Tibial artery (tissue), 4 donors: ENCODE data around the gene RFWD3.
"Not testable (repeated sequence)": the region's sequence is repeated elsewhere in the genome, so short reads cannot be mapped to it uniquely, and the experiment has no call there.

ENCODE experiments used
- DNase-seq, 2 donors: peaks; one replicate each; pipeline ENCODE4 v3.0.0-alpha.2; 2019
- H3K27ac ChIP-seq, 2 donors: fragments of 200-600 bp; sonication (generic) in 1 of 2; 1 replicate in 1 of 2; 2 replicates in 1 of 2; pipeline ENCODE4 v1.5.1; 2018 to 2019; ENCODE audit warnings: mild to moderate bottlenecking in 1 of 2
- H3K27me3 ChIP-seq, 2 donors: fragments of 200-600 bp; sonication (generic) in 1 of 2; one replicate each; pipeline versions ENCODE4 v1.5.1 to v1.6.0; 2016 to 2019
- H3K36me3 ChIP-seq, 3 donors: fragments of 200-600 bp; sonication (generic) in 2 of 3; one replicate each; pipeline ENCODE4 v1.5.1; 2016 to 2019; ENCODE audit warnings: mild to moderate bottlenecking in 2 of 3
- H3K4me1 ChIP-seq, 4 donors: fragments of 200-600 bp; sonication (generic) in 2 of 4; 1 replicate in 3 of 4; 2 replicates in 1 of 4; pipeline ENCODE4 v1.5.1; 2016 to 2019
- H3K4me3 ChIP-seq, 2 donors: fragments of 200-600 bp; sonication (generic) in 1 of 2; 1 replicate in 1 of 2; 2 replicates in 1 of 2; pipeline ENCODE4 v1.5.1; 2018 to 2019; ENCODE audit warnings: mild to moderate bottlenecking in 2 of 2
- H3K9me3 ChIP-seq, 3 donors: fragments of 200-600 bp; sonication (generic) in 1 of 3; one replicate each; pipeline ENCODE4 v1.5.1; 2016 to 2019
- intact Hi-C: fragments of 100-400 bp; cut with DNase I; formaldehyde crosslinking; loops from one replicate; pipeline ENCODE4 v1.15.0; 2023; ENCODE audit warnings: low total_unique reads
- TF ChIP-seq, protein P1 (sequence below), 2 experiments: fragments of 200-600 bp in 1 of 2; fragments of 450-650 bp in 1 of 2; IDR thresholded peaks; one replicate each; pipeline ENCODE4 v1.5.1; 2017 to 2019; ENCODE audit warnings: antibody characterized with exemption in 2 of 2, mild to moderate bottlenecking in 1 of 2, moderate library complexity in 1 of 2

The RFWD3 gene

DNA sequence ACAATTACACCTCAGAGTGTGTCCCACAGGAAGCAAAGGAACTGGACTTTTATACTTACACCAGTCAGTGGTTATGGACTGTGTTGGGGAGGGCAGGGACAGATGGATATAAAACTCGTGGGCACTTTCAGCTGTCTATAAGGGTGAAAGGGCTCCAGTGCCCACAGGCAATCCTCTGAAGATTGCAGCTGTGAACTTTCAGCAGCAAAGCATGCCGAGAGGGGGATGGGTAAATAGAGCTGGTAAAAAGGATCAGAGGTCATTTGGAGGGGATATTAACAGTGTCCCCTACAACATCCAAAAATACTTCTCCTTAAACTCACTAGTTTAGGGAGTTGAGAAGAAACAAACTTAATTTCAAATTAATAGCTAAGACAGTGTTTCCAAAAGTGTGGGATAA lies 13.3 kb upstream of the RFWD3 start:
- intact Hi-C loops: no loop called here
- H3K9me3 ChIP-seq: no peaks in the 10 kb centered on the region
- H3K27ac ChIP-seq: no peak overlapping the region
- no peak overlapping the region for H3K4me3 ChIP-seq
- TF ChIP-seq, protein P1, sequence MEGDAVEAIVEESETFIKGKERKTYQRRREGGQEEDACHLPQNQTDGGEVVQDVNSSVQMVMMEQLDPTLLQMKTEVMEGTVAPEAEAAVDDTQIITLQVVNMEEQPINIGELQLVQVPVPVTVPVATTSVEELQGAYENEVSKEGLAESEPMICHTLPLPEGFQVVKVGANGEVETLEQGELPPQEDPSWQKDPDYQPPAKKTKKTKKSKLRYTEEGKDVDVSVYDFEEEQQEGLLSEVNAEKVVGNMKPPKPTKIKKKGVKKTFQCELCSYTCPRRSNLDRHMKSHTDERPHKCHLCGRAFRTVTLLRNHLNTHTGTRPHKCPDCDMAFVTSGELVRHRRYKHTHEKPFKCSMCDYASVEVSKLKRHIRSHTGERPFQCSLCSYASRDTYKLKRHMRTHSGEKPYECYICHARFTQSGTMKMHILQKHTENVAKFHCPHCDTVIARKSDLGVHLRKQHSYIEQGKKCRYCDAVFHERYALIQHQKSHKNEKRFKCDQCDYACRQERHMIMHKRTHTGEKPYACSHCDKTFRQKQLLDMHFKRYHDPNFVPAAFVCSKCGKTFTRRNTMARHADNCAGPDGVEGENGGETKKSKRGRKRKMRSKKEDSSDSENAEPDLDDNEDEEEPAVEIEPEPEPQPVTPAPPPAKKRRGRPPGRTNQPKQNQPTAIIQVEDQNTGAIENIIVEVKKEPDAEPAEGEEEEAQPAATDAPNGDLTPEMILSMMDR (IDR thresholded peaks at IDR 0.05): no peak
- H3K4me1 ChIP-seq: no peaks in the 10 kb centered on the region
- DNase-seq: no peak
- peaks cover 4 to 37% (median 24%) of the 10 kb centered on the region in 3 donors for H3K36me3 ChIP-seq
- no peaks in the 10 kb centered on the region for H3K27me3 ChIP-seq

DNA sequence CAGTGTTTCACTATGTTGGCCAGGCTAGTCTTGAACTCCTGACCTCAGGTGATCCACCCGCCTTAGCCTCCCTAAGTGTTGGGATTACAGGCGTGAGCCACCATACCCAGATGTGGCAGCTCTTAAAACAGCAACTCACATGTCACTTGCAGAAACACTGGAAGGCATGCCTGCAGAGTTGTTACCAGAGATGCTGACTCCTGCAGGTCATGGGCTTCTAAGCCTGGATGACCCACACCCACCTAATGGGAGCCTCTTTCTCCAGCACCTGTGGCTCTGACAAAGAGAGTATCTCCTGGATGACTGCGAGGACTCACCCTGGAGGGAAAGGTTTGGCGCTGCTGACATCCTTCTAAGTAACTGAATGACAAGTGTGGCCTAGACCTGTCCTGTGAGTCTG lies 11.2 kb upstream of the RFWD3 start:
- intact Hi-C loops: no loop called here
- Histone ChIP-seq H3K27ac (no peak overlapping the region), H3K4me3 (no peak overlapping the region), H3K27me3 (no peaks in the 10 kb centered on the region), H3K36me3 (peaks cover 4 to 43% (median 29%) of the 10 kb centered on the region in 3 donors), H3K4me1 (no peaks in the 10 kb centered on the region), H3K9me3 (no peaks in the 10 kb centered on the region)
- no peak for DNase-seq
- TF ChIP-seq, protein P1 (IDR thresholded peaks at IDR 0.05): no peak

DNA sequence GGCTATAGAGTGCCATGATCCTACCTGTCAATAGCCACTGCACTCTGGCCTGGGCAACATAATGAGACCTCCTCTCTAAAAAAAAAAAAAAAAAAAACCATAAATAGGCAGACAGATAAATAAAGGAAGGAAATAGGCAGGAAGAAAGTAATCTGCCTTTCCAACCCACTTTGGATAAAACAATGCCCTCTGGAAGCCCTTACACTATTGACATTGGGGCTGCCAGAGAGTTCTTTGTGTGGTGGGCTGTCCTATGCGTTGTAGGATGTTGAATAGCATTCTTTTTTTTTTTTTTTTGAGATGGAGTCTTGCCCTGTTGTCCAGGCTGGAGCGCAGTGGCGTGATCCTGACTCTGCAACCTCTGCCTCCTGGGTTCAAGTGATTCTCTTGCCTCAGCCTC lies 7.2 kb upstream of the RFWD3 start:
- intact Hi-C loops: no loop called here
- H3K36me3 ChIP-seq: peaks cover 0 to 37% (median 27%) of the 10 kb centered on the region in 3 donors
- H3K27ac ChIP-seq: no peak overlapping the region
- H3K4me3 ChIP-seq: no peak overlapping the region
- TF ChIP-seq, protein P1 (IDR thresholded peaks at IDR 0.05): no peak
- no peaks in the 10 kb centered on the region for H3K9me3 ChIP-seq
- DNase-seq: no peak
- no peaks in the 10 kb centered on the region for H3K4me1 ChIP-seq
- H3K27me3 ChIP-seq: no peaks in the 10 kb centered on the region

DNA sequence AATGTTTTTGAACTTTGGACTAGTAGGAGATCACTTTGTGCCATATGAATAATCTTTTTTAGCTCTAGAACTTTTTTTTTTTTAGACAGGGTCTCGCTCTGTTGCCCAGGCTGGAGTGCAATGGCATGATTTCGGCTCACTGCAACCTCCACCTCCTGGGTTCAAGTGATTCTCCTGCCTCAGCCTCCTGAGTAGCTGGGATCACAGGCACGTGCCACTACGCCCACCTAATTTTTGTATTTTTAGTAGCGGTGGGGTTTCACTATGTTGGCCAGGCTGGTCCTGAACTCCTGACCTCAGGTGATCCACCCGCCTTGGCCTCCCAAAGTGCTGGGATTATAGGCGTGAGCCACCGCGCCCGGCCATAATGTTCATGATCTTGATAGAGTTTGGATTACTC lies 2.2 kb upstream of the RFWD3 start:
- H3K4me3 ChIP-seq, DNase-seq, intact Hi-C loops, H3K27me3 ChIP-seq, H3K27ac ChIP-seq, H3K9me3 ChIP-seq: not testable (repeated sequence)
- Histone ChIP-seq H3K4me1 (peaks cover 0 to 17% (median 15%) of the 10 kb centered on the region in 4 donors), H3K36me3 (peaks cover 4 to 27% (median 5%) of the 10 kb centered on the region in 3 donors)

DNA sequence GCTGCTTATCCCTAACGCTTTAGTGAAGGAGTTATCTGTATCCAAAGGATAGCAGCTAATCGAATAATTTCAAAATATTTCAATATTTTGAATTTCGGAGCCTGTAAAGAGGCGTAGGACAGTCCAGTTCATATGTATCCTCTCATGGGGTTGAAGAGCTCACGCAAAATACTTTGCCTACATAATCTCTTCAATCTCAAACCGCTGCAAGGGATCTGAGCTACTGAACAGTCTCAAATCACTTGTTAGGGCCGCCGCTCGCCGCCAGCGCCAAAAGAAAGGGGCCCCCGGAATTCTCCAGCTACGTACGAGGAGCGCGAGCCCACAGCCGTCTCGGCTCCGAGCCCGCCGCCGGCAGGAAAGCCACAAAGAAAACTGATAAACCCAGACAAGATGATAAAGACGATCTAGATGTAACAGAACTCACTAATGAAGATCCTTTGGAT lies 601 bp upstream of the RFWD3 start:
- Histone ChIP-seq H3K27me3 (no peaks in the 10 kb centered on the region), H3K9me3 (no peaks in the 10 kb centered on the region), H3K4me1 (peaks cover 0 to 17% (median 15%) of the 10 kb centered on the region in 4 donors), H3K4me3 (peak overlapping the region; percentile 89 to 97), H3K27ac (peak overlapping the region; percentile 59 to 60), H3K36me3 (peaks cover 7 to 30% (median 12%) of the 10 kb centered on the region in 3 donors)
- peak; percentile 27 to 67 for DNase-seq
- TF ChIP-seq, protein P1 (IDR thresholded peaks at IDR 0.05): no peak
- intact Hi-C loops: no loop called here

DNA sequence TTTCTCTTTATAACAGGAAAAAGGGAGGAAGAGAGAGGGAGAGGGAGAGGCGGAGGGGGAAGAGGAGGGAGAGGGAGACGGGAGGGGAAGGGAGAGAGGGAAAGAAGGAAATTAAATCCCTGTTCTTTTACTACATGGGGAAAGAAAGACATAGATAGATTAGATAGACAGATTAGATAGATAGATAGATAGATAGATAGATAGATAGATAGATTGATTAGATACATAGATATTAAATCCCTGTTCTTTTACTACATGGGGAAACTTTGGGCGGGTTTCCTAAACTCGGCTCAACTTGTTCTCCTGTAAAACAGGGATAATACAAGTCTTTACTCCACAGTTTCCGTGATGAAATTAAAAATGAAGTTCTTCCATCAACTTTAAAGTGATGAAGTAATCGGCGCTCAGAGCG lies 661 bp downstream of the RFWD3 start:
- Histone ChIP-seq H3K27me3 (no peaks in the 10 kb centered on the region), H3K9me3 (no peaks in the 10 kb centered on the region), H3K4me3 (peak overlapping the region; percentile 89 to 97), H3K27ac (peak overlapping the region; percentile 70 to 81), H3K36me3 (peaks cover 10 to 29% (median 15%) of the 10 kb centered on the region in 3 donors), H3K4me1 (peaks cover 0 to 17% (median 15%) of the 10 kb centered on the region in 4 donors)
- intact Hi-C loops: no loop called here
- TF ChIP-seq, protein P1 (IDR thresholded peaks at IDR 0.05): no peak
- DNase-seq: no peak
